C4-2B (cell line): ENCODE results near the gene PLCB4.

Source experiments
- H3K27ac ChIP-seq: fragments of 450-650 bp; 2 replicates; pipeline ENCODE4 v1.5.1; 2017
- ZFX ChIP-seq: fragments of 450-650 bp; IDR thresholded peaks from 2 replicates; pipeline ENCODE4 v1.6.1; 2017
- TF ChIP-seq, protein P1 (sequence below): fragments of 450-650 bp; conservative IDR thresholded peaks from 2 replicates; pipeline ENCODE4 v1.5.1; 2017; ENCODE audit warnings: mild to moderate bottlenecking

PLCB4 gene

DNA sequence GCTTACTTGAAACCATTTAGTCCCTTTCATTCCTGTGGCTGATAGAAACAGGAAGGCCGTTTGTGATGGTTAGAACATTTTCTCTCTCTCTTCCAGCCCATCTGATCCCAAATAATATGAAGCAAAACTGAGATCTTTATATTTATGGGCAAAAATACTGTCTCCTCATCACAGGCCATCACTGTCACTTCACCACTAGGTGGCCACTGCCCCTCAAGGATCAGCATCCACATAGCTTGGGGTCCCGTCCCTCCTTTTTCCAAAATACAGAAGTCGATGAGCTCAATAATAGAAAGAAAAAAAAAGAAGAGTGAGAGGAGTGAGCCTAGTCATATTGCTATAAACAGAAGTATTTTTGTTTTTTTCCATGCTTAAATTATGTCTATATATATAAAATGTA, 399.1 kb downstream of the PLCB4 start:
- TF ChIP-seq, protein P1, sequence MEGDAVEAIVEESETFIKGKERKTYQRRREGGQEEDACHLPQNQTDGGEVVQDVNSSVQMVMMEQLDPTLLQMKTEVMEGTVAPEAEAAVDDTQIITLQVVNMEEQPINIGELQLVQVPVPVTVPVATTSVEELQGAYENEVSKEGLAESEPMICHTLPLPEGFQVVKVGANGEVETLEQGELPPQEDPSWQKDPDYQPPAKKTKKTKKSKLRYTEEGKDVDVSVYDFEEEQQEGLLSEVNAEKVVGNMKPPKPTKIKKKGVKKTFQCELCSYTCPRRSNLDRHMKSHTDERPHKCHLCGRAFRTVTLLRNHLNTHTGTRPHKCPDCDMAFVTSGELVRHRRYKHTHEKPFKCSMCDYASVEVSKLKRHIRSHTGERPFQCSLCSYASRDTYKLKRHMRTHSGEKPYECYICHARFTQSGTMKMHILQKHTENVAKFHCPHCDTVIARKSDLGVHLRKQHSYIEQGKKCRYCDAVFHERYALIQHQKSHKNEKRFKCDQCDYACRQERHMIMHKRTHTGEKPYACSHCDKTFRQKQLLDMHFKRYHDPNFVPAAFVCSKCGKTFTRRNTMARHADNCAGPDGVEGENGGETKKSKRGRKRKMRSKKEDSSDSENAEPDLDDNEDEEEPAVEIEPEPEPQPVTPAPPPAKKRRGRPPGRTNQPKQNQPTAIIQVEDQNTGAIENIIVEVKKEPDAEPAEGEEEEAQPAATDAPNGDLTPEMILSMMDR = peak; percentile 51
- no peak for TF ChIP-seq ZFX
- no peak overlapping the region for H3K27ac ChIP-seq

DNA sequence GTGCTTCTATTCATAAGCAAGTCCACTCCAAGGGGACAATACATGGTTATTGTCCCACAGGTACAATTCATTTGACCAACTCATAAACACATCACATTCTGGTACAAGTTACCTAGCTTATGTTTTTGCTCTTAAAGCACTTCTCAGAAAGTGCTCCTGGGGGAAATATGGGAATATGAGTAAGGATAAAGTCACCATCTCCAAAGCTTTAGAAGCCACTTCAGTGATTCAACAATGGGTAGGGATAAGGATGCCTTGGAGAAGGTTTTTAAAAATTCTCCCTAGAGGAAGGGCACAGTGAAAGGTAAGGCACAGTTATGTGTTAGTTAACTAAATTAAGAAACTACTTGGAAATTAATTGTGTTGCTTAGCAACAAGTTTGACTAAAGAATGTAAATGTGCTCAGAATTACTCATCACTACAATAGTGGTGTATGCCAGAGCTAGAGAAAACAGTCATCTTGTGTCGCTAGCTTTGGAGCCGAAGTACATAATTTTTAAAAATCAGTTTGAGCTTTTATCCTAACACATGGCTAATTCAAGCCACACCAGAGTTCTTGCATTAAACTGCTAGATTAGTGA, 406.0 kb downstream of the PLCB4 start:
- no peak for TF ChIP-seq ZFX
- TF ChIP-seq, protein P1 = no peak
- no peak overlapping the region for H3K27ac ChIP-seq

DNA sequence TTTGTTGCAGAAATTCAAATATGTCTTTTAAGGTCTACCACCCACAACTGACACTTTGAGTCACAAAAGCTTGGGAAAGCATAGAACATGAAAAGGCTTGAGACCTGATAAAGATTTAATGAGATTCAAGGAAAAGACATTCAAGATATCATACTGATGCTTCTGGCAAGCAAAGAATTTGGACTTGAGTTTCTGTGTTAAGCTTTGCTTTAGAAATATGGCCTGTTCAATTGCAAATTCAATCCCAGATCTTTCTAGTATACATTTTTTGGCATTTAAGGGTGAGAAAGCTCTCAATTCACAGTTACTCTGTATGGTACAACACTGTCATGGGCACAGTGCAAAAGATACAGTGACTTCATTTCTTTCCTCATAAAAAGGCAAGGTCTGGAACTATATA, 406.6 kb downstream of the PLCB4 start:
- no peak overlapping the region for H3K27ac ChIP-seq
- TF ChIP-seq, protein P1 = no peak
- no peak for TF ChIP-seq ZFX

DNA sequence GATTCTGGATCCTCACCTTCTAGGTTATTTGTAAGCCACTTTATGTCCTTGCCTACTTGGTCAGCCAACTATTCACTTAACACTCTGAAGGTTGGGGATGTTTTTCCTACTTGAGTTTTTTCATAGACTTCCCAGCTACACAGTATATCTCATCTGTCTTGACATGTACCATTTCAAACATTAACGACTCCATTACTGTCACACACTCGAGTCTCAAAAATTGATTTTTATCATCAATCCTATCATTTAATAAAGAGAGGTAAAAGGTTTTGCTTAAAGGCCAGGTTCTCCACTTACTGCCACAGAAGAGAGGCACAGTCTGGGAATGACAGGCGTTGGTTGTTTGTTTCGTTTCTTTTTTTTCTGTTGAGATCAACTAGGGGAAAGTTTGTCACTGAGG, 407.3 kb downstream of the PLCB4 start:
- TF ChIP-seq ZFX = no peak
- TF ChIP-seq, protein P1 = no peak
- H3K27ac ChIP-seq = no peak overlapping the region

DNA sequence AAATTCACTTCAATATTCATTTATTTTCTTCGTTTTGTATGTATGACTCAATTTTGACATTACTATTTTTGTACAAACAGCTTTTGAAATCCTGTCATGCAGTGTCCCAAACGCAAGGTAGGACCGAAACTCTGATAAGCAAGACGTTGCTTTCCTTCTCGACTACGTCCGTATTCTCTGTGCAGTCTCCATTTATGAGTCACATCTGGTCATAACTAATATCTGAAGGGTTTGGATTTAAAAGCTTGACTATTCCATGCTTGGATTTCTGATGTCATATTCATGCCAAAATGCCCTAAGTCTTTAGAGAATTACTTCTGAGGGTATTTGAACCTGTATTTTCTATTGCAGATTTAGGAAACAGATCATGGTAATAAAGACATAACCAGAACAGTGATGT, 407.8 kb downstream of the PLCB4 start:
- H3K27ac ChIP-seq = no peak overlapping the region
- TF ChIP-seq, protein P1 = no peak
- TF ChIP-seq ZFX = no peak

DNA sequence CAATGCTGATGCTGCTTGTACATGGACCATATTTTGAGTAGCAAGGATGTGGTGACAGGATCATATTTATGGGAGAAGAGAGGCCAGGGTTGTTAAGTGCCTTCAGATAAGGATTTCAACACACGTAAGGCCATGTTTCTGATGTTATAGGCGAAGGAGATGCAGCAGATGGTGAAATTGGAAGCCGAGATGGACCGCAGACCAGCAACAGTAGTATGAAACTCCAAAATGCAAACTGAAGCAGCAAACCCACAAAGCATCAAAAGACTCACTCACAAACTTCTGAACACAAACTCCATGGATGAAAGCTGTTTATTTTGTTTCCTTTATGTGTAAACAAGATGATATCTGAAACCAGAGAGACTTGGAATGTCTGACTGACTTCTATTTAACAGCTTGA, 409.9 kb downstream of the PLCB4 start:
- TF ChIP-seq, protein P1 = no peak
- TF ChIP-seq ZFX = no peak
- H3K27ac ChIP-seq = no peak overlapping the region

DNA sequence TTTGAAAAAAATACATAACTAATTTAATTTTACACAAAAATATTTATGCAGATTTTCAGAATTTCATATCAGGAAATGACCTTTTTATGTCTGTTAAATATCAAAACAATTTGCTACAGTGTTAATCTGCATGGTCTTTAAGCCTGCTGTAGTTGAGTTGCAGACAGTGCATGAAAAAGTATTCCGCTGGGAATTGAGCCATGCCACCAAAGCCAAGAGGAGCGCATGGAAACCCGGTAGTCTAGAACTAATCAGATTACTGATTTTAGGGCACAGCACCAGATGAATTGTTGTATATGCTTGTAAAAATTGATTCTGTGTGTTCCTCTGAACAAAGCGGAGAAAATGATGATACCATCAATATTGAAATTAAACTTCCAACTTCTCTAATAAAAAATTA, 411.2 kb downstream of the PLCB4 start:
- no peak for TF ChIP-seq ZFX
- TF ChIP-seq, protein P1 = no peak

More for the DNA sequence above, 411.2 kb downstream of the PLCB4 start:
- no peak overlapping the region for H3K27ac ChIP-seq
